Activated T-helper 1 cell treated with anti-CD3 and anti-CD28 coated beads, Interleukin-12 subunit alpha, Interleukin-12 subunit beta, Interleukin-2, Interleukin-4 antibody, amounts not matched to agents 30 ng/mL and 10 ng/mL and 1 ng/mL, durations not matched to agents 14 hours and 24 hours and 36 hours (primary cell): ENCODE measurements around the gene PLXDC2. TPM values are rescaled to one million over a fixed set of nuclear protein-coding genes. Genes with fewer than 3 reads are reported as not detected.

Source experiments
- DNase-seq: peaks from one replicate; pipeline ENCODE4 v3.0.0; 2021; ENCODE audit warnings: low spot score
- H3K27ac Mint-ChIP-seq: one replicate; pipeline ENCODE4 v1.8.0; 2021; ENCODE audit warnings: mild to moderate bottlenecking, mixed read lengths
- H3K27me3 Mint-ChIP-seq: one replicate; pipeline ENCODE4 v1.8.0; 2022; ENCODE audit warnings: mild to moderate bottlenecking, moderate library complexity, mixed read lengths; ENCODE audit not compliant: insufficient read depth
- H3K36me3 Mint-ChIP-seq: one replicate; pipeline ENCODE4 v1.8.0; 2021; ENCODE audit warnings: low read depth, mixed read lengths
- H3K4me1 Mint-ChIP-seq: one replicate; pipeline ENCODE4 v1.8.0; 2021; ENCODE audit warnings: low read depth, mixed read lengths
- H3K4me3 Mint-ChIP-seq: one replicate; pipeline ENCODE4 v1.8.0; 2021; ENCODE audit warnings: mild to moderate bottlenecking, moderate library complexity, mixed read lengths
- H3K9me3 Mint-ChIP-seq: one replicate; pipeline ENCODE4 v1.8.0; 2021; ENCODE audit warnings: mixed read lengths
- intact Hi-C: fragments of 100-400 bp; cut with micrococcal nuclease; formaldehyde crosslinking; loops from one replicate; pipeline ENCODE4 v1.15.1; 2024
- total RNA-seq: library from RNA; stranded (reverse); gene quantifications from 2 replicates; pipeline ENCODE4 v1.2.3, GENCODE V29; 2022

PLXDC2 gene
- total RNA-seq, 1 donor from 2014 or later, result not detected

DNA sequence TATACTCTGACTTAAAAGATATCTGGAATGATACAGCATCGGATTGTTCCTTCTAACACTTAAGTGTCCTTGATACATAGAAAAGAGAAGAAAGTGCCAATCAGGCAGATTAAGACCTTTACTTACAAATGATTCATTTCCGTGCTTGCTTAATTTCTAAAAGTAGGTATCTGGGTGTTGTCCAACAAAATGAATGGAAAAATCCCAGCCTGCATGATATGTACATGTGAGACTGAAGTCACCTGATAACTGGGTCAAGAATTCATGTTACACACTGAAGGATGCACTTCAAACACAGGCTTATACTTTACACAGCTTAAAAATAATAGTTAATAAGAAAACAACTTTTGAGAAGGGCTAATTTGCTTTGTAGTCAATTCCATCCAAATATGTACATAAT, 25.2 kb upstream of the PLXDC2 start:
- Mint-ChIP-seq H3K4me1 (no peaks in the 10 kb centered on the region), H3K4me3 (no peak overlapping the region), H3K9me3 (no peaks in the 10 kb centered on the region), H3K27me3 (no peaks in the 10 kb centered on the region), H3K27ac (no peak overlapping the region), H3K36me3 (no peaks in the 10 kb centered on the region)
- intact Hi-C loops, result no loop called here
- no peak for DNase-seq

GRCh38 chr10:19795684-19796083, 20.5 kb upstream of the PLXDC2 start:
- no peak overlapping the region for H3K27ac Mint-ChIP-seq
- no peak overlapping the region for H3K4me3 Mint-ChIP-seq

DNA sequence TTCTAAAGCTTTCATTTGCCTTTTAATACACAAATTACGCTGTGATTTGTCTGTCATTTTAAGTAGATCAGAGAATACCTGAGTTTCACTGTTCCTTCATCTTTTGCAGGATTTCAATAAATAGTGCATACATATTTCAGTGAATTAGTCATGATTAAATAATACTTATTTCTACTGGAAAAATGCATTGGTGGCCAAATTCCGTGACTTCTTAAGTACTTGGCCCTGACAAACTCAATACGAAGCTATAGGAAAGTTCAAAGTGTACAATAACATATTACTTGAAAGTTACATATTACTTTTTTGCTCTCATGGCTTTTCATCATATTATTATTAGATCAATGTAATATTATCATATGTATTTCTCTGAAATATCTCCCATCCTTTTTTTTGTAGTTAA, 16.1 kb upstream of the PLXDC2 start:
- H3K4me1 Mint-ChIP-seq, result no peaks in the 10 kb centered on the region
- no peak for DNase-seq

More at GRCh38 chr10:19795684-19796083, 20.5 kb upstream of the PLXDC2 start:
- Mint-ChIP-seq H3K36me3 (no peaks in the 10 kb centered on the region), H3K4me1 (no peaks in the 10 kb centered on the region), H3K9me3 (peaks cover 2% of the 10 kb centered on the region), H3K27me3 (no peaks in the 10 kb centered on the region)
- intact Hi-C loops, result no loop called here
- DNase-seq, result no peak

DNA sequence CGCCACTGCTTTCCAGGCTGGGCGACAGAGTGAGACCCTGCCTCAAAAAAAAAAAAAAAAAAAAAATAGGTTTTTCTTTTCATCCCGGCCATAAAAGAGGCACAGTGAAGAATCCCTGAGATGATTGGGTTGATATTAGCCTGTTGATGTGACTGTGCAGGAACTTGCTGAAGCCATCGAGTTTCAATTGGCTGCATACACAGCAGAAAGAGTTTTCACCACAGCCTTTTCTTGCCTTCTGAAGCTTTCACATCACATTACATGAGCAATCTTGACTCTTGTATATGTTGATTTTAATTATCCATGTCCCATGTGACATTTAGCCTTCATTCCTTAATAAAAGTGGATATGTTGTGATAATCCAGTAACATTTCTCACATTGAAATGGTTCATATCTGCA, 14.9 kb upstream of the PLXDC2 start:
- Mint-ChIP-seq H3K4me1 (no peaks in the 10 kb centered on the region), H3K36me3 (no peaks in the 10 kb centered on the region), H3K9me3 (peaks cover 2% of the 10 kb centered on the region), H3K4me3 (no peak overlapping the region), H3K27ac (no peak overlapping the region), H3K27me3 (no peaks in the 10 kb centered on the region)
- DNase-seq, result no peak
- intact Hi-C loops, result no loop called here

More for the DNA sequence above, 16.1 kb upstream of the PLXDC2 start:
- Mint-ChIP-seq H3K27ac (no peak overlapping the region), H3K9me3 (peaks cover 2% of the 10 kb centered on the region), H3K27me3 (no peaks in the 10 kb centered on the region), H3K4me3 (no peak overlapping the region), H3K36me3 (no peaks in the 10 kb centered on the region)
- intact Hi-C loops, result no loop called here

DNA sequence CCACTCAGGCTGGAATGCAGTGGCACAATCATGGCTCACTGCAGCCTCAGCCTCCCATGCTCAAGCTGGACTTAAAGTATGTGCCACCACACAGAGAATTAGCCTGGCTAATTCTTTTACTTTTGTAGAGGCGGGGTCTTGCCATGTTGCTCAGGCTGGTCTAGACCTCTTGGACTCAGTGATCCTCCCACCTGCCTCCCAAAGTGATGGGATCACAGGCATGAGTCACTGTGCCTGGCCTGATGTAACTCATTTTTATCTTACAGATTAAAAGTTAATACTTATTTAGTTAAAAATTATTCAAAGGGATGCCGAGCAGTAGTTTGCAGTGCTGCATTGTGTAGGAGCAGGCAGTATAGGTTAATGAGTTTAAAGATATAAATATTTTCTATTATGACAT, 12.6 kb upstream of the PLXDC2 start:
- Mint-ChIP-seq H3K36me3 (no peaks in the 10 kb centered on the region), H3K9me3 (peaks cover under 1% of the 10 kb centered on the region), H3K27ac (no peak overlapping the region), H3K27me3 (no peaks in the 10 kb centered on the region), H3K4me3 (no peak overlapping the region), H3K4me1 (no peaks in the 10 kb centered on the region)
- intact Hi-C loops, result no loop called here
- DNase-seq, result no peak

- no peaks in the 10 kb centered on the region for H3K36me3 Mint-ChIP-seq
- H3K9me3 Mint-ChIP-seq, result no peaks in the 10 kb centered on the region
- no peak overlapping the region for H3K4me3 Mint-ChIP-seq
- intact Hi-C loops, result no loop called here
- no peak for DNase-seq
- no peaks in the 10 kb centered on the region for H3K4me1 Mint-ChIP-seq
- no peak overlapping the region for H3K27ac Mint-ChIP-seq
- H3K27me3 Mint-ChIP-seq, result peaks cover 7% of the 10 kb centered on the region
Observed at GRCh38 chr10:19809481-19809880, 6.8 kb upstream of the PLXDC2 start.

DNA sequence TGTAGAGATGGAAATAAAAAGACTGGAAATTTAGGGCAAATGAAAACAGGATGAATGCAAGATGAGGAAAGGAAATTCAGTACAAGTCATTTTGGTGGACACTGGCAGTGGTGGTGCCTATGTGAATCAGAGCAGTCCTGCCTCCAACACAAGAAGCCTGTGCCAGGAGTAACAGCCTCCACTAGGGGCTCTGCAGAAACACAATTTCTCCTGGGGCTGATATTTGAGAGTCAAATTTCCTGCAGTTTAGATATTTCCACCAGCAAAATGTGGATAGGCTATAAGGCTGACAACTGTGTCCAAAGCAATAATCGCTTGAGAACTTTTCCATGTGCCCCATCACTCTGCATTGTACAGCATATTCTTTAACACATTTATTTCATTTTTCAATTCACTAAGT, 4.7 kb upstream of the PLXDC2 start:
- no peak overlapping the region for H3K27ac Mint-ChIP-seq
- intact Hi-C loops, result loop anchor here (10.0 kb wide), 1 partner anchor 1683 kb away; no protein-coding TSS in a partner anchor
- H3K27me3 Mint-ChIP-seq, result peaks cover 17% of the 10 kb centered on the region
- H3K4me3 Mint-ChIP-seq, result no peak overlapping the region
- H3K9me3 Mint-ChIP-seq, result no peaks in the 10 kb centered on the region
- no peak for DNase-seq
- H3K4me1 Mint-ChIP-seq, result no peaks in the 10 kb centered on the region
- H3K36me3 Mint-ChIP-seq, result no peaks in the 10 kb centered on the region

DNA sequence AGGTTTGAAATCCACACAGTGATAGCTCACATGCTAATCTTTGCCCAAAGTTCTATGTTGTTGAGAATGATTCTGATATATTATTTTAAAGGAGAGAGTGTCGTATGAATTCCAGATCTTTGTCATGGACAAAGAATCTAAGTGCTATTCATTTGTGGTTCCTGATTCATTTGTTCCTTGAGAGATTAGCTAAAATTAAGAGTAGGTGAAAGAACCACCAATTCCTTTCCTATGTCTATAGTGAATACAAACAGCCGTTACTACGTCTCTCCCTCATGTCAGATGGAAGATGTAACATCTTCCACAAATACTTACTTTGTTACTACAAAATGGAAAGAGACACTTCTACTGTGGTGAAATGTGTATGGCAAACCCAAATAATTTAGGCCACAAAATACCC, 3.3 kb upstream of the PLXDC2 start:
- H3K9me3 Mint-ChIP-seq, result no peaks in the 10 kb centered on the region
- DNase-seq, result no peak
- no peak overlapping the region for H3K27ac Mint-ChIP-seq
- no peaks in the 10 kb centered on the region for H3K4me1 Mint-ChIP-seq
- no peaks in the 10 kb centered on the region for H3K36me3 Mint-ChIP-seq
- H3K4me3 Mint-ChIP-seq, result no peak overlapping the region
- intact Hi-C loops, result loop anchor here (10.0 kb wide), 1 partner anchor 1682 kb away; no protein-coding TSS in a partner anchor
- H3K27me3 Mint-ChIP-seq, result peaks cover 30% of the 10 kb centered on the region

- Mint-ChIP-seq H3K27me3 (peaks cover 39% of the 10 kb centered on the region), H3K27ac (no peak overlapping the region), H3K9me3 (no peaks in the 10 kb centered on the region), H3K4me1 (no peaks in the 10 kb centered on the region), H3K4me3 (no peak overlapping the region), H3K36me3 (no peaks in the 10 kb centered on the region)
- intact Hi-C loops, result loop anchor here (10.0 kb wide), 1 partner anchor 1680 kb away; no protein-coding TSS in a partner anchor
- DNase-seq, result no peak
Observed at GRCh38 chr10:19815036-19815730, 1.0 kb upstream of the PLXDC2 start.

DNA sequence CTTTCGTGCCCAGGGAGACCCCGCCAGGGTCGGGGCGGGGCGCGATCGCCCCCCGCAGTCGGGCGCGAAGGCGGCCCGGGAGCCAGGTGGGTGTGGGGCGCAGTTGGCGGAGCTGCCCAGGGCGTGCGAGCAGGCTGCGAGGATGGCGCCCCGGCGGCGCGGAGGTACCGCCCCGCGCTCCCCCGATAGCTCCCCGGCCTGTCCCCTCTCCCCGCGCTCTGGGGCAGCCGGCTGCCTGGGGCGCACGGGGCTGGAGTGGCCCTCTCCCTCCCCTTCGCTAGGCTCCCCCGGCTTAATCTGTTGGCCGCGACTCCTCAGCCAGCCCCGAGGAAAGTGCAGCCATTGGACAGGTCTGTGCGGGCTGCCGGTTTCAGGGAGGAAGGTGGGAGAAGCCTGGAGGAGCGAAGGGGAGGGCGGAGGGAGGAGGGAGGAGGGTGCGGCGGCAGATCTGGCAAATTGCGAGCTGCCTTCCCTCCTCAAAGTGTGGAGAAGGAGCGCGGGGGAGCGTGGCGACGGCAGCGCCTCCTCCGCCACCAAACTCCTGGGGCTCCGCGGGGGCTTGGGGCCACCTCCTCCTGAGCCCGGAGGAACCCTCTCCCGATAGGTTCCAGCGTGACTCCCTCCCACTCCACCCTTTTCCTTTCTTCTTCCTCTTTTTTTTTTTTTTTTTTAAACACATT, 361 bp upstream of the PLXDC2 start:
- intact Hi-C loops, result loop anchor here (10.0 kb wide), 1 partner anchor 1679 kb away; no protein-coding TSS in a partner anchor
- no peaks in the 10 kb centered on the region for H3K9me3 Mint-ChIP-seq
- no peak overlapping the region for H3K4me3 Mint-ChIP-seq
- H3K4me1 Mint-ChIP-seq, result no peaks in the 10 kb centered on the region
- no peak overlapping the region for H3K27ac Mint-ChIP-seq
- DNase-seq, result no peak
- H3K27me3 Mint-ChIP-seq, result peaks cover 39% of the 10 kb centered on the region
- no peaks in the 10 kb centered on the region for H3K36me3 Mint-ChIP-seq

GRCh38 chr10:19817231-19817933, 1.1 kb downstream of the PLXDC2 start:
- H3K36me3 Mint-ChIP-seq, result no peaks in the 10 kb centered on the region
- H3K4me3 Mint-ChIP-seq, result no peak overlapping the region
- H3K4me1 Mint-ChIP-seq, result no peaks in the 10 kb centered on the region
- no peak for DNase-seq
- H3K9me3 Mint-ChIP-seq, result no peaks in the 10 kb centered on the region
- no peak overlapping the region for H3K27ac Mint-ChIP-seq
- peaks cover 39% of the 10 kb centered on the region for H3K27me3 Mint-ChIP-seq
- intact Hi-C loops, result loop anchor here (10.0 kb wide), 1 partner anchor 1677 kb away; no protein-coding TSS in a partner anchor

- Mint-ChIP-seq H3K36me3 (no peaks in the 10 kb centered on the region), H3K4me3 (no peak overlapping the region), H3K27ac (no peak overlapping the region), H3K4me1 (no peaks in the 10 kb centered on the region), H3K9me3 (no peaks in the 10 kb centered on the region), H3K27me3 (peaks cover 36% of the 10 kb centered on the region)
- no peak for DNase-seq
- intact Hi-C loops, result loop anchor here (10.0 kb wide), 1 partner anchor 1676 kb away; no protein-coding TSS in a partner anchor
Observed at GRCh38 chr10:19818876-19819275, 2.6 kb downstream of the PLXDC2 start.
